WTC11 (cell line): Measurements from ENCODE around the gene FGFBP1. TPM values are rescaled to one million over a fixed set of nuclear protein-coding genes. Genes with fewer than 3 reads are reported as not detected.

Experiments used
- ATAC-seq: fragments of 200-7000 bp; cut with Tn5 transposase; 2 replicates; pipeline ENCODE4 v1.10.0; 2021; ENCODE audit warnings: mild to moderate bottlenecking, moderate library complexity
- CTCF ChIA-PET: fragments of 300-600 bp; sonication (Branson Sonifier 250); formaldehyde crosslinking; loops from one replicate; lab custom pipeline; 2021; ENCODE audit warnings: antibody characterized with exemption; lab: Charles Lee
- POLR2A ChIA-PET: fragments of 350-600 bp; sonication (Branson Sonifier 250); formaldehyde crosslinking; loops from one replicate; lab custom pipeline; 2021; ENCODE audit warnings: antibody characterized with exemption; lab: Charles Lee
- DNase-seq: peaks from one replicate; pipeline ENCODE4 v3.0.0; 2021; ENCODE audit warnings: low spot score
- H3K27ac Mint-ChIP-seq: 2 replicates; pipeline ENCODE4 v1.8.0; 2021; ENCODE audit warnings: mixed read lengths
- H3K27me3 Mint-ChIP-seq: 2 replicates; pipeline ENCODE4 v1.8.0; 2021; ENCODE audit warnings: low read depth, mild to moderate bottlenecking, moderate library complexity, mixed read lengths
- H3K36me3 Mint-ChIP-seq: 2 replicates; pipeline ENCODE4 v1.8.0; 2021; ENCODE audit warnings: mixed read lengths
- H3K4me1 Mint-ChIP-seq: 2 replicates; pipeline ENCODE4 v1.8.0; 2022; ENCODE audit warnings: mixed read lengths
- H3K4me3 Mint-ChIP-seq: 2 replicates; pipeline ENCODE4 v1.8.0; 2021; ENCODE audit warnings: mild to moderate bottlenecking, moderate library complexity, mixed read lengths
- H3K9me3 Mint-ChIP-seq: 2 replicates; pipeline ENCODE4 v1.8.0; 2021; ENCODE audit warnings: mixed read lengths
- ATF2 ChIP-seq: sonication (generic); formaldehyde crosslinking; IDR thresholded peaks from 2 replicates; pipeline ENCODE4 v1.8.1; 2022; ENCODE audit warnings: low read depth, missing genetic modification reagents, borderline replicate concordance
- CREB1 ChIP-seq: sonication (generic); formaldehyde crosslinking; IDR thresholded peaks from 2 replicates; pipeline ENCODE4 v1.8.0; 2023; ENCODE audit warnings: mild to moderate bottlenecking, missing genetic modification reagents
- FOXJ3 ChIP-seq: sonication (generic); formaldehyde crosslinking; IDR thresholded peaks from 2 replicates; pipeline ENCODE4 v1.9.0; 2021; ENCODE audit warnings: missing genetic modification reagents, mild to moderate bottlenecking, borderline replicate concordance
- GTF2I ChIP-seq: fragments of 250-450 bp; sonication (Bioruptor Pico); conservative IDR thresholded peaks from 2 replicates; pipeline ENCODE4 v1.4.0; 2021; ENCODE audit warnings: mild to moderate bottlenecking
- JUN ChIP-seq: sonication (generic); formaldehyde crosslinking; IDR thresholded peaks from 2 replicates; pipeline ENCODE4 v1.8.0; 2023; ENCODE audit warnings: mild to moderate bottlenecking, missing genetic modification reagents
- MXD4 ChIP-seq: fragments of 250-450 bp; sonication (Bioruptor Pico); IDR thresholded peaks from 2 replicates; pipeline ENCODE4 v1.8.0; 2021; ENCODE audit warnings: mild to moderate bottlenecking, moderate library complexity, borderline replicate concordance
- NFATC4 ChIP-seq: fragments of 250-450 bp; sonication (Bioruptor Pico); IDR thresholded peaks from 2 replicates; pipeline ENCODE4 v1.9.0; 2021; ENCODE audit warnings: mild to moderate bottlenecking
- NFE2L1 ChIP-seq: sonication (generic); formaldehyde crosslinking; IDR thresholded peaks from 2 replicates; pipeline ENCODE4 v1.8.1; 2023; ENCODE audit warnings: missing genetic modification reagents
- NR2C2 ChIP-seq: sonication (generic); formaldehyde crosslinking; IDR thresholded peaks from 2 replicates; pipeline ENCODE4 v1.8.0; 2022; ENCODE audit warnings: mild to moderate bottlenecking, missing genetic modification reagents
- OVOL2 ChIP-seq: fragments of 250-450 bp; sonication (Bioruptor Pico); IDR thresholded peaks from 2 replicates; pipeline ENCODE4 v1.9.0; 2021; ENCODE audit warnings: mild to moderate bottlenecking, borderline replicate concordance
- RELA ChIP-seq: sonication (generic); formaldehyde crosslinking; IDR thresholded peaks from 2 replicates; pipeline ENCODE4 v1.8.1; 2022; ENCODE audit warnings: missing genetic modification reagents, mild to moderate bottlenecking, borderline replicate concordance
- TCF7 ChIP-seq: sonication (generic); formaldehyde crosslinking; IDR thresholded peaks from 2 replicates; pipeline ENCODE4 v1.8.0; 2022; ENCODE audit warnings: mild to moderate bottlenecking, low read depth, missing genetic modification reagents, moderate library complexity
- TP53 ChIP-seq: sonication (generic); formaldehyde crosslinking; IDR thresholded peaks from 2 replicates; pipeline ENCODE4 v1.8.1; 2023; ENCODE audit warnings: mild to moderate bottlenecking, missing genetic modification reagents
- ZNF671 ChIP-seq: fragments of 250-450 bp; sonication (Bioruptor Pico); IDR thresholded peaks from 2 replicates; pipeline ENCODE4 v1.8.0; 2021; ENCODE audit warnings: mild to moderate bottlenecking
- total RNA-seq: library from RNA; stranded (reverse); gene quantifications from 3 replicates; pipeline ENCODE4 v1.2.3, GENCODE V29; 2021
- TF ChIP-seq, protein P1 (sequence below): sonication (generic); formaldehyde crosslinking; IDR thresholded peaks from 2 replicates; pipeline ENCODE4 v1.8.1; 2022; ENCODE audit warnings: missing genetic modification reagents, borderline replicate concordance
- TF ChIP-seq, protein P2 (sequence below): sonication (generic); formaldehyde crosslinking; IDR thresholded peaks from 2 replicates; pipeline ENCODE4 v1.8.0; 2022; ENCODE audit warnings: mild to moderate bottlenecking, missing genetic modification reagents
- TF ChIP-seq, protein P3 (sequence below): sonication (generic); formaldehyde crosslinking; IDR thresholded peaks from 2 replicates; pipeline ENCODE4 v1.8.1; 2023; ENCODE audit warnings: mild to moderate bottlenecking, missing genetic modification reagents
- TF ChIP-seq, protein P4 (sequence below): fragments of 250-450 bp; sonication (Bioruptor Pico); conservative IDR thresholded peaks from 2 replicates; pipeline ENCODE4 v1.9.0; 2021; ENCODE audit warnings: mild to moderate bottlenecking

Gene FGFBP1
- total RNA-seq, 1 experiment from 2014 or later, result not detected

DNA sequence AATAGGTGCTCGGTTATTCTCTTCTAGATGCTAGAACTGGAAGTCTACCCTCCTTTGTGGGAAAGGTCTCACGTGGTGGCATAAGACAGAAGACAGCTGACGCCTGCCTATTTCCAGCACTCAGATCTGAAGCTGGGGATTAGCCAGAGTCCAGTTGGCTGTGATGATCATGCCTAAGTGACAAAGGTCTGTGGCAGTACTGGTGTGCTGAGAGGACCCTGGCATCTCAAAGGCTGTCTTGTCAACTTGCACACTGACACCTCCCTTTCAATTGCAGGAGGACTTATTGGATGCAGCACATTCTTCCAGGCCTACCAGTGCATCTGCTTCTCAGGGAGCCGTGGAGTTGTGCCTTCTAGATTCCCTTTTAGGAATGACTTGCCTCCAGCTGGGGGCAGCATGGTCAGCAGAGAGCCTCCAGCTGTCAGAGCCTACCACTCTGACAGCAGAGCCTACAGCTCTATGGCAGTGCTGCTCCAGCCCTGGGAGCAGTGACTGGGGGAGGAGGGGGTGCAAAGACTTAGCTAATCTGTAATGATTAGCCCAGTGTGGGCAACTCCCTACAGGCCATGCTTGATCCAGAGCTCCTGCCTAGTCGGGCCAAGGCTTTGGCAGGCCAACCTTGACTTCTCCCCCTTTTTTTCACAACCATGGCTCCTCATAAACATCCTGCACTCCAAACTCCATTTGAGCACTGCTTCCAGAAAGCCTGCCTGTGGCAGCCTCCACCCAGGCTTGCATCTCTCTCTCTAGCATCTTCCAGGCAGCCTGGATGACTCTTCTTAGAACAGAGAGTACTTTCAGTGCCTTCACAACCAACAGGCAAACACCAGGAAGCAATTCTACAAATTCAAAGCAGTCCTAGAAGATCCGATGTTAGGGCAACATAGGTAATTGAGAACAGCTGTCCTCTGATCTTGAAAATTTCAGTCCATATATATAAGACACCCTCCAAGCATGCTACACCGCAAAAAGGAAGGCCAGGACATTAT, 38.2 kb upstream of the FGFBP1 start:
- Mint-ChIP-seq H3K27ac (no peak overlapping the region), H3K36me3 (peaks cover 28% of the 10 kb centered on the region), H3K4me3 (no peak overlapping the region), H3K27me3 (no peaks in the 10 kb centered on the region), H3K4me1 (peaks cover 5% of the 10 kb centered on the region), H3K9me3 (peaks cover 3% of the 10 kb centered on the region; the same call in 1 of the 2 replicates)
- TF ChIP-seq ZNF671 (CRISPR knock-in tag) (no peak), NR2C2 (CRISPR knock-in tag) (no peak), NFE2L1 (no peak), OVOL2 (CRISPR knock-in tag) (no peak), MXD4 (CRISPR knock-in tag) (no peak), CREB1 (no peak), JUN (CRISPR knock-in tag) (no peak), FOXJ3 (CRISPR knock-in tag) (no peak), GTF2I (no peak), NFATC4 (CRISPR knock-in tag) (no peak), TP53 (no peak), RELA (CRISPR knock-in tag) (no peak), TCF7 (CRISPR knock-in tag) (no peak), ATF2 (CRISPR knock-in tag) (no peak)
- TF ChIP-seq, protein P1, sequence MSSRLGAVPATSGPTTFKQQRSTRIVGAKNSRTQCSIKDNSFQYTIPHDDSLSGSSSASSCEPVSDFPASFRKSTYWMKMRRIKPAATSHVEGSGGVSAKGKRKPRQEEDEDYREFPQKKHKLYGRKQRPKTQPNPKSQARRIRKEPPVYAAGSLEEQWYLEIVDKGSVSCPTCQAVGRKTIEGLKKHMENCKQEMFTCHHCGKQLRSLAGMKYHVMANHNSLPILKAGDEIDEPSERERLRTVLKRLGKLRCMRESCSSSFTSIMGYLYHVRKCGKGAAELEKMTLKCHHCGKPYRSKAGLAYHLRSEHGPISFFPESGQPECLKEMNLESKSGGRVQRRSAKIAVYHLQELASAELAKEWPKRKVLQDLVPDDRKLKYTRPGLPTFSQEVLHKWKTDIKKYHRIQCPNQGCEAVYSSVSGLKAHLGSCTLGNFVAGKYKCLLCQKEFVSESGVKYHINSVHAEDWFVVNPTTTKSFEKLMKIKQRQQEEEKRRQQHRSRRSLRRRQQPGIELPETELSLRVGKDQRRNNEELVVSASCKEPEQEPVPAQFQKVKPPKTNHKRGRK (CRISPR knock-in tag), result no peak
- TF ChIP-seq, protein P2, sequence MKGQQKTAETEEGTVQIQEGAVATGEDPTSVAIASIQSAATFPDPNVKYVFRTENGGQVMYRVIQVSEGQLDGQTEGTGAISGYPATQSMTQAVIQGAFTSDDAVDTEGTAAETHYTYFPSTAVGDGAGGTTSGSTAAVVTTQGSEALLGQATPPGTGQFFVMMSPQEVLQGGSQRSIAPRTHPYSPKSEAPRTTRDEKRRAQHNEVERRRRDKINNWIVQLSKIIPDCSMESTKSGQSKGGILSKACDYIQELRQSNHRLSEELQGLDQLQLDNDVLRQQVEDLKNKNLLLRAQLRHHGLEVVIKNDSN (CRISPR knock-in tag), result no peak
- TF ChIP-seq, protein P3, sequence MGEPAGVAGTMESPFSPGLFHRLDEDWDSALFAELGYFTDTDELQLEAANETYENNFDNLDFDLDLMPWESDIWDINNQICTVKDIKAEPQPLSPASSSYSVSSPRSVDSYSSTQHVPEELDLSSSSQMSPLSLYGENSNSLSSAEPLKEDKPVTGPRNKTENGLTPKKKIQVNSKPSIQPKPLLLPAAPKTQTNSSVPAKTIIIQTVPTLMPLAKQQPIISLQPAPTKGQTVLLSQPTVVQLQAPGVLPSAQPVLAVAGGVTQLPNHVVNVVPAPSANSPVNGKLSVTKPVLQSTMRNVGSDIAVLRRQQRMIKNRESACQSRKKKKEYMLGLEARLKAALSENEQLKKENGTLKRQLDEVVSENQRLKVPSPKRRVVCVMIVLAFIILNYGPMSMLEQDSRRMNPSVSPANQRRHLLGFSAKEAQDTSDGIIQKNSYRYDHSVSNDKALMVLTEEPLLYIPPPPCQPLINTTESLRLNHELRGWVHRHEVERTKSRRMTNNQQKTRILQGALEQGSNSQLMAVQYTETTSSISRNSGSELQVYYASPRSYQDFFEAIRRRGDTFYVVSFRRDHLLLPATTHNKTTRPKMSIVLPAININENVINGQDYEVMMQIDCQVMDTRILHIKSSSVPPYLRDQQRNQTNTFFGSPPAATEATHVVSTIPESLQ (CRISPR knock-in tag), result no peak
- TF ChIP-seq, protein P4, sequence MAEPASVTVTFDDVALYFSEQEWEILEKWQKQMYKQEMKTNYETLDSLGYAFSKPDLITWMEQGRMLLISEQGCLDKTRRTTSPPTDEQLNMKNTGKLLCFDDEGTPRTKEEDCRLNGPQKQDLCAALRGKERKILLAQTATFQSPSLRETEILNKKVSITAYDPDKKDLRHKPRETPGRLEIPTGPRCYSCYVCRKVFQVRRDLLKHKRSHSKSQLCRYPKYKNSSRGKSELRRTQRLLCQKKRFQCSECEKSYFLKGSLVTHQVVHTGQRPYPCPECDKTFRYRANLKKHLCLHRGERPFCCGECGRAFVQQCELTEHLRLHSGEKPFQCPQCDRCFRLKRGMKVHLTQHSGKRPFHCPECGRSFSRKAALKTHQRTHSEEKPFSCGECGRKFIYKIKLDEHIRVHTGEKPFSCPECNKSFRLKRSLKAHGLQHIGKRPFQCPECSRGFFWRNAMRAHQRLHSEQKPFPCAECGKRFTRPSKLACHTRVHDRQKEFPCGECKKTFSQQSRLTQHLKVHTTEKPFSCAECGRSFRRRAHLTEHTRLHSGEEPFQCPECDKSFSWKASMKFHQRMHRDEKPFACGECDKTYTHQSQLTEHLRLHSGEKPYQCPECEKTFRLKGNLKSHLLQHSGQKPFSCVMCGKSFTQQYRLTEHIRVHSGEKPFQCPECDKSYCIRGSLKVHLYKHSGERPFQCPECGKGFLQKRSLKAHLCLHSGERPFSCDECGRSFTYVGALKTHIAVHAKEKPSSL (CRISPR knock-in tag), result no peak
- ATAC-seq, result peak; percentile 88
- CTCF ChIA-PET, result interaction anchor here (0.8 to 1.8 kb wide), 6 partner anchors 13 to 288 kb away, joined by 3 to 15 read pairs (median 4); partner anchors contain the start of gene FGFBP2
- peak; percentile 27 for DNase-seq
- POLR2A ChIA-PET, result interaction anchor here (0.6 kb wide), 1 partner anchor 554 kb away, joined by 3 read pairs; no protein-coding TSS in a partner anchor
